Esophagus muscularis mucosa (tissue), 3 donors: Measurements from ENCODE around the gene TP53I3.

Experiments used
- POLR2A ChIP-seq: fragments of 450-650 bp; IDR thresholded peaks from one replicate; pipeline ENCODE4 v1.6.1; 2017; ENCODE audit warnings: antibody characterized with exemption, moderate library complexity, mild to moderate bottlenecking, low read depth
- TF ChIP-seq, protein P1 (sequence below), 3 experiments: fragments of 200-600 bp in 2 of 3; fragments of 450-650 bp in 1 of 3; sonication (generic) in 2 of 3; IDR thresholded peaks; one replicate each; pipeline ENCODE4 v1.5.1; 2017 to 2019; ENCODE audit warnings: antibody characterized with exemption in 3 of 3, mild to moderate bottlenecking in 2 of 3, moderate library complexity in 1 of 3

GRCh38 chr2:24075915-24076848, 8.5 kb downstream of the TP53I3 start, which contains the start of gene SF3B6:
- TF ChIP-seq POLR2A: no peak
- TF ChIP-seq, protein P1, sequence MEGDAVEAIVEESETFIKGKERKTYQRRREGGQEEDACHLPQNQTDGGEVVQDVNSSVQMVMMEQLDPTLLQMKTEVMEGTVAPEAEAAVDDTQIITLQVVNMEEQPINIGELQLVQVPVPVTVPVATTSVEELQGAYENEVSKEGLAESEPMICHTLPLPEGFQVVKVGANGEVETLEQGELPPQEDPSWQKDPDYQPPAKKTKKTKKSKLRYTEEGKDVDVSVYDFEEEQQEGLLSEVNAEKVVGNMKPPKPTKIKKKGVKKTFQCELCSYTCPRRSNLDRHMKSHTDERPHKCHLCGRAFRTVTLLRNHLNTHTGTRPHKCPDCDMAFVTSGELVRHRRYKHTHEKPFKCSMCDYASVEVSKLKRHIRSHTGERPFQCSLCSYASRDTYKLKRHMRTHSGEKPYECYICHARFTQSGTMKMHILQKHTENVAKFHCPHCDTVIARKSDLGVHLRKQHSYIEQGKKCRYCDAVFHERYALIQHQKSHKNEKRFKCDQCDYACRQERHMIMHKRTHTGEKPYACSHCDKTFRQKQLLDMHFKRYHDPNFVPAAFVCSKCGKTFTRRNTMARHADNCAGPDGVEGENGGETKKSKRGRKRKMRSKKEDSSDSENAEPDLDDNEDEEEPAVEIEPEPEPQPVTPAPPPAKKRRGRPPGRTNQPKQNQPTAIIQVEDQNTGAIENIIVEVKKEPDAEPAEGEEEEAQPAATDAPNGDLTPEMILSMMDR (IDR thresholded peaks at IDR 0.05): peak in 1 of 3 experiments; percentile 12
